HL-60/S4 (cell line): Measurements from ENCODE around the gene ESPN.

Experiments used
- in situ Hi-C: fragments of 300-500 bp; cut with MboI; formaldehyde crosslinking; loops from 2 replicates; pipeline ENCODE4 v1.14.3; 2022; ENCODE audit warnings: low sequenced_read_pairs

Gene ESPN

DNA sequence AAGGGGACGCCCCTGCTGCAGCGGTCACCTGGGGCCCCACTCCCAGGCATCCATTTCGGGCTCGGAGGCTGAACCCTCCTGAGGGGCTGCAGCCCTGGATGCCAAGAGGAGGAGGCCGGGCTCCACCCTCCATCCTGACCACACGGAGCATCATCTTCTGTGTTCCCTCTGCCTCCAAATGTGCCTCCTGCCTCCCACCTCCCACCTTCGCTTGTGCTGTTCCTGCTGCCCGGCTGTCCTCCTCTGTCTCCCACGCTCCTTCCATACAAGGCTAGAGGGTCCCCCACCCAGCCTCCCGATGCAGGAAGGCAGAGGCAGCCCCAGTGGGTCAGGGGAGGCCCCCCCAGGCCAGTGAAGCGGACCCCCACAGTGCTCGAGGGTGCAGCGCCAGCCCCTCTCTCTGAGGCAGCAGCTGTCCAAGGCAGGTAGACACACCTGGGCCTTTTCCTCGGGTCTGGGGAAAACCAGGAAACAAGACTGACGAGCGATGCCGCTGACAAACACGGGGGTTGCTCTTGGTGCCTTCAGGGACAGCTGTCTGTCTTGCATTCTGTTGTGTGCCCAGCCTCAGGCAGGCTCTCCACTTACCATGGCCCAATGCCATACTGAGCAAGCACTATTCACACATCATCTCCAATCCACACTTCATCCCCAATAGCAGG is 83.7 kb downstream of the ESPN start:
- in situ Hi-C loops, result no loop called here

DNA sequence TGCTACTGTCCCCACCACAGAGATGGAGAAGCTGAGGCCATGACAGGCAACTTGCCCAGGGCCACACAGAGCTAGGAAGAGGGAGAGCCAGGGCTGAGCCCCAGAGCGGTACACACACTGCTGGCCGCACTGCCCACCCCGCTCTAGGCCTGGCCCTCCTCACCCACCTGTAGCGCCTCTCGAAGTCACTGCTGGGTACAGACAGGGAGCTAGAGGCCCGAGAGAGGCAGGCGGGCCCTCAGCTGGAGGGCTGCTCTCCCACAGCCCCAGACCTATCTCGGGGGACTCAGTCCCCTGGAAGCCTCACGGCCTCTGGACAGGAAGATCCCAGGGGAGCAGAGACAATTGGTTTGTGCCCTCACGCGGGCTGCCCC is 84.2 kb downstream of the ESPN start:
- in situ Hi-C loops, result no loop called here

DNA sequence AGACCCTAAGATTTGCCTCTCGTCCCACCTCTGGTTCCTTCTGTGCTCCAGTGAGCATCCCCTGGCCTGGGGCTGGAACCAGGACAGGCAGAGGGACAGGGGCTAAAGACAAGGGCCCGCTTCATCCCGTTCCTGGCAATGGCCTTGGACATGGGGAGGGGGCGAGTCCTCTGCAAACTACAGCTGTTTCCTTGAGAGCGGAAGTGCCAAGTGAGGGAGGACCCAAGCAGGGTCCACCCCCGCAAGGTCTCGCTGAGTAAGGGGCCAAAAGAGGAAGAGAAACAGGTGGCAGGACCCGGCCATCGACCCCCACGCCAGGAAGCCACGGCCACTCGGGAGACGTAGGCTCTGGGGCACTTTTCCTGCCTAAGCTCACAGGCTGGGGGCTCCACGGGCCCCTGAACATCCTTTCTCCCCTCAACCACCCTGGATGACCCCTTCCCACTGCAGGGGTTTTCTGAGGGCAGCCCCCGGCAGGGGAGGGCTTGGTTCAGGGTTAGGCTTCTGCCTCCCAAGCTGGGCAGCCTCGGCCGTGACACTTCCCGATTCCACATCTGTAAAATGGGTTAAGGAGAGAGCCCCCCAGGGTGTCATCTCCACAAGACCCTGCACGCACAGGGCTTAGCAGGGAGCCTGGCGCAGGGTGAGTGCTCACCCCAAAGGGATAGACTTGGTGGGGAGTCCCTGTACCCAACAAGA is 84.8 kb downstream of the ESPN start:
- in situ Hi-C loops, result no loop called here

DNA sequence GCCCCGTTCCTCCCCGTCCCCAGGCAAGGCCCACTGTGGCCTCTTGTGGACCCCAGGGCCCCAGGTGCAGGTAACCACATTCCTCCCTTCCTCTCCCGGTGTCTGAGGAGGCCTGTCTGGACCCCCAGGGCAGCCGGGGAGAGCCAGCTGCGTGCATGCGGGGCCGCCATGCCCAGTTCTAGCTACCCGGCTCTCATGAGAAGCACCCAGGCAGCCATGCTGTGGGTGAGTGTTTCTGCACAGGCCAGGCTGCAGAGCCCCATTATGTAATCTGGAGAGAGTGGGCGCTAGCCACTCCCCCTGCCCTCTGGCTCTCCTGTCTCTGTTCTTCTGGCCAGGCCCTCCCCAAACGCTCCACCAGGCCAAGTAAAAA is 85.3 kb downstream of the ESPN start:
- in situ Hi-C loops, result no loop called here

DNA sequence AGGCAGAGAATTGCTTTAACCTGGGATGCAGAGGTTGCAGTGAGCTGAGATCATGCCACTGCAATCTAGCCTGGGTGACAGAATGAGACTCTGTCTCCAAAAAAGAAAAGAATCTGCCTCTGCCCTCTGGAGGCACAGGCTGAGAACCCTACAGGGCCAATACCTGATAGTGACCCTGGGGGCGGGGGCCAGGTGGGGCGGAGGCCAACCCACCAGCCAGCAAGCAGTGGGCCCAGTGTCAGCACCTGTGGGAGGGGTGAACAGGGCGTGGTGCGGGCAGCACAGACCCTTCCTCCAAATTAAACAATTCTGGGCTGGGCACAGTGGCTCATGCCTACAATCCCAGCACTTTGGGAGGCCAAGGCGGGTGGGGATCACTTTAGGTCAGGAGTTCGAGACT is 85.9 kb downstream of the ESPN start:
- in situ Hi-C loops, result no loop called here
